Testis (tissue), 3 donors: Measurements from ENCODE around the gene PLCB1. TPM values are rescaled to one million over a fixed set of nuclear protein-coding genes. Genes with fewer than 3 reads are reported as not detected.
"Not testable (repeated sequence)": the region's sequence is repeated elsewhere in the genome, so short reads cannot be mapped to it uniquely, and the experiment has no call there.

ENCODE experiments used
- DNase-seq: peaks from one replicate; pipeline ENCODE4 v3.0.0-alpha.2; 2019
- H3K27ac ChIP-seq, 2 donors: fragments of 200-600 bp; sonication (generic); one replicate each; pipeline ENCODE4 v1.5.1; 2019
- H3K27me3 ChIP-seq: fragments of 200-600 bp; sonication (generic); one replicate; pipeline ENCODE4 v1.5.1; 2019
- H3K36me3 ChIP-seq: fragments of 200-600 bp; sonication (generic); one replicate; pipeline ENCODE4 v1.5.1; 2017; ENCODE audit warnings: low read depth; ENCODE audit errors: missing control alignments
- H3K4me1 ChIP-seq: fragments of 200-600 bp; sonication (generic); one replicate; pipeline ENCODE4 v1.5.1; 2019
- H3K4me3 ChIP-seq, 2 donors: fragments of 200-600 bp; sonication (generic); one replicate each; pipeline ENCODE4 v1.5.1; 2017 to 2019
- H3K9me3 ChIP-seq: fragments of 200-600 bp; sonication (generic); one replicate; pipeline ENCODE4 v1.5.1; 2017
- POLR2A ChIP-seq: fragments of 450-650 bp; IDR thresholded peaks from one replicate; pipeline ENCODE4 v1.6.1; 2017; ENCODE audit warnings: antibody characterized with exemption, mild to moderate bottlenecking, moderate library complexity
- WGBS, 2 donors: methylation state at CpG; one replicate each; pipeline ENCODE4 v1.1.5; 2018; 5-methylcytosine and 5-hydroxymethylcytosine counted together
- intact Hi-C: fragments of 100-400 bp; cut with DNase I; formaldehyde crosslinking; loops from one replicate; pipeline ENCODE4 v1.15.1; 2023; ENCODE audit warnings: low total_unique reads
- polyA plus RNA-seq: library from polyadenylated mRNA; stranded (reverse); fragments of 350-450 nt; fragmentation: Illumina TruSeq; extraction: RNeasy Lipid Tissue Mini Kit (QIAGEN cat#74804); gene quantifications from one replicate; pipeline ENCODE4 v1.2.3, GENCODE V29; 2014; ENCODE audit warnings: low read depth, low replicate concordance; ENCODE audit not compliant: insufficient read depth
- total RNA-seq, 2 donors: library from RNA; depleted of rRNA; stranded (reverse); fragments of >200 nt; gene quantifications; one replicate each; pipeline ENCODE4 v1.2.3, GENCODE V29; 2016
- TF ChIP-seq, protein P1 (sequence below), 3 experiments: fragments of 450-650 bp in 2 of 3; fragments of 200-600 bp in 1 of 3; sonication (generic) in 1 of 3; IDR thresholded peaks; one replicate each; pipeline ENCODE4 v1.5.1; 2016 to 2019; ENCODE audit warnings: antibody characterized with exemption in 3 of 3, mild to moderate bottlenecking in 2 of 3, moderate library complexity in 1 of 3

PLCB1 gene
- total and polyA plus RNA-seq, 3 donors from 2014 or later = 3.1 to 9.8 (median 8.2) TPM

DNA sequence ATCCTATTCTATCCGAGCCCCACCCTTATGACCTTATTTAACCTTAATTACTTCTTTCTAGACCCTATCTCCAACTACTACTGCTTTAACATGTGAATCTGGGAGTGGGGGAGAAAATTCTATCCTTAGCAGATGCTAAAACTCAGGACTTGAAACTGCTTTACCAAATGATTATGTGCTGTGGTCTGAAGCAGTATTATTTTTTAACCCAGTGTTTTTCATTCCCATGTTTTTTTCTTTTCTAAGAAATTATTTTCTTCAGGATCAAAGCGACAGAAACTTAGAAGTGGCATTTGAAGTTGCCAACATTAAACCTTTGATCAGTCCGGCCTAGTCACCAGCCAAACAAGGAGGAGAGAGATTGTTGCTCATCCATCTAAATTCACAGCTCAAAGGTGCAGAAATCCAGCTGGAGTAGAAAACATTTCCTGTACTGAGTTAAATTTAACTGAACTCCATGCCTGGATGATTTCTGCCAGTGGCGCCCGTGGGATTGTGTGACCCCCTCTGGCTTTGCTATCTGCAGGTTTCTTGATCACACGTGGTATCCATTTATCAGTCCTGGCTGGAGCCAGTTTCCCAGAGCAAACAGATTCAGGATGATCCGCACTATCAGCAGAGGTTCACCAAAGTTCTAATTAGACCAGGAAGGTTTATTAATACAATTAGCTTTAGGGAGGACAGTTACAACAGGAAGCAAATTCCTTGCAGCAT lies 300.5 kb downstream of the PLCB1 start:
- DNase-seq = peak; percentile 20
- intact Hi-C loops = no loop called here
- TF ChIP-seq POLR2A = no peak
- TF ChIP-seq, protein P1, sequence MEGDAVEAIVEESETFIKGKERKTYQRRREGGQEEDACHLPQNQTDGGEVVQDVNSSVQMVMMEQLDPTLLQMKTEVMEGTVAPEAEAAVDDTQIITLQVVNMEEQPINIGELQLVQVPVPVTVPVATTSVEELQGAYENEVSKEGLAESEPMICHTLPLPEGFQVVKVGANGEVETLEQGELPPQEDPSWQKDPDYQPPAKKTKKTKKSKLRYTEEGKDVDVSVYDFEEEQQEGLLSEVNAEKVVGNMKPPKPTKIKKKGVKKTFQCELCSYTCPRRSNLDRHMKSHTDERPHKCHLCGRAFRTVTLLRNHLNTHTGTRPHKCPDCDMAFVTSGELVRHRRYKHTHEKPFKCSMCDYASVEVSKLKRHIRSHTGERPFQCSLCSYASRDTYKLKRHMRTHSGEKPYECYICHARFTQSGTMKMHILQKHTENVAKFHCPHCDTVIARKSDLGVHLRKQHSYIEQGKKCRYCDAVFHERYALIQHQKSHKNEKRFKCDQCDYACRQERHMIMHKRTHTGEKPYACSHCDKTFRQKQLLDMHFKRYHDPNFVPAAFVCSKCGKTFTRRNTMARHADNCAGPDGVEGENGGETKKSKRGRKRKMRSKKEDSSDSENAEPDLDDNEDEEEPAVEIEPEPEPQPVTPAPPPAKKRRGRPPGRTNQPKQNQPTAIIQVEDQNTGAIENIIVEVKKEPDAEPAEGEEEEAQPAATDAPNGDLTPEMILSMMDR (IDR thresholded peaks at IDR 0.05) = no peak
- H3K27ac ChIP-seq = peak overlapping the region; percentile 43 to 70
- H3K27me3 ChIP-seq = no peaks in the 10 kb centered on the region
- peaks cover 26% of the 10 kb centered on the region for H3K4me1 ChIP-seq
- WGBS, 2 donors = 27 to 31% methylated on average over 7 of the region's 7 CpGs
- no peak overlapping the region for H3K4me3 ChIP-seq
- no peaks in the 10 kb centered on the region for H3K9me3 ChIP-seq
- H3K36me3 ChIP-seq = no peaks in the 10 kb centered on the region

DNA sequence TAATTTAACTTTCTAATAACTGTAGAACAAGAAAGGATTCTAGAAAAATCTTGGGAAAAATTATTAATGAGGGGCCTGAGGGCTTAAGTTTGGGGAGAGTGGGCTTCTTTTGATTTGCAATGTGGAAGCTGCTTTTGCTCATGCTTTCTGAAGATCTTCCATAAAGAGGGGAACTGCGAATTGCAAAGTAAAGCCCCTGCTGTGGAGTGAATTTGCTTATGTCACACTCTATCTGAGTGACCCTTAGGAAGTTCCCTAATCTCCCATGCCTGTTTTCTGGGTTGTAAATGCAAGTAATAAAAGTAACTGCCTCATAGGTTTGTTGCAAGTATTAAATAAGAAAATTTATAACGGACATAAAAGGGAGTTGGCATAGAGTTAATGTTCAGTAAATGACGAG lies 301.2 kb downstream of the PLCB1 start:
- DNase-seq = no peak
- 59 to 71% methylated on average over 3 of the region's 3 CpGs for WGBS, 2 donors
- Histone ChIP-seq H3K4me1 (peaks cover 26% of the 10 kb centered on the region), H3K36me3 (no peaks in the 10 kb centered on the region), H3K27ac (no peak overlapping the region), H3K27me3 (no peaks in the 10 kb centered on the region), H3K9me3 (no peaks in the 10 kb centered on the region), H3K4me3 (no peak overlapping the region)
- intact Hi-C loops = no loop called here
- TF ChIP-seq, protein P1 (IDR thresholded peaks at IDR 0.05) = no peak
- no peak for TF ChIP-seq POLR2A

DNA sequence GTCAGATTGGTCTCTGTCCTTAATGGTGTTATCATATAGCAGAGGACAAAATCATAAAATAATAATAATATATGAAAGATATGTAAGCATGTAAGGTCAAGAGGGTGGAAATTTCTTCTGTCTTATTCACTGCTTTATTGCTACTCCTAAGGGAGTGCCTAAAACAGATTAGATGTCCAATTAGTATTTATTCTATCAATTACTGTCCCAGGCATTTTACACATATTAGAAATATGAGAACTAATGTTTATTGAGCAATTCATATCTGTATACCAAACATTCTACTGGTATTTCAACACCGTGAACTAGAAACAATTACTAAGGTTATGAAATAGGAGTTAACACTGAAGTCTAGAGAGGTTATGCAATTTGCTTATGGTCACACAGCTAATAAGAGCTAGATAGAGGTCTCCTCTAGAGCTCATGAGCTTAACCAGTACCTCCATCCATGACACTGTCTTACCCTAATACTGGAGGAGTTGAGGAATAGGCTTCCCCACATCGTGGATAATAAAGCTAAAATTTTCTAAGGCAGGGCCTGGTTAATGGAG lies 302.3 kb downstream of the PLCB1 start:
- no peak overlapping the region for H3K4me3 ChIP-seq
- no peak overlapping the region for H3K27ac ChIP-seq
- 92 to 93% methylated on average over 2 of the region's 2 CpGs for WGBS, 2 donors
- H3K9me3 ChIP-seq = no peaks in the 10 kb centered on the region
- H3K36me3 ChIP-seq = no peaks in the 10 kb centered on the region
- intact Hi-C loops = no loop called here
- peaks cover 26% of the 10 kb centered on the region for H3K4me1 ChIP-seq
- no peaks in the 10 kb centered on the region for H3K27me3 ChIP-seq
- DNase-seq = no peak
- TF ChIP-seq, protein P1 (IDR thresholded peaks at IDR 0.05) = no peak
- TF ChIP-seq POLR2A = no peak

DNA sequence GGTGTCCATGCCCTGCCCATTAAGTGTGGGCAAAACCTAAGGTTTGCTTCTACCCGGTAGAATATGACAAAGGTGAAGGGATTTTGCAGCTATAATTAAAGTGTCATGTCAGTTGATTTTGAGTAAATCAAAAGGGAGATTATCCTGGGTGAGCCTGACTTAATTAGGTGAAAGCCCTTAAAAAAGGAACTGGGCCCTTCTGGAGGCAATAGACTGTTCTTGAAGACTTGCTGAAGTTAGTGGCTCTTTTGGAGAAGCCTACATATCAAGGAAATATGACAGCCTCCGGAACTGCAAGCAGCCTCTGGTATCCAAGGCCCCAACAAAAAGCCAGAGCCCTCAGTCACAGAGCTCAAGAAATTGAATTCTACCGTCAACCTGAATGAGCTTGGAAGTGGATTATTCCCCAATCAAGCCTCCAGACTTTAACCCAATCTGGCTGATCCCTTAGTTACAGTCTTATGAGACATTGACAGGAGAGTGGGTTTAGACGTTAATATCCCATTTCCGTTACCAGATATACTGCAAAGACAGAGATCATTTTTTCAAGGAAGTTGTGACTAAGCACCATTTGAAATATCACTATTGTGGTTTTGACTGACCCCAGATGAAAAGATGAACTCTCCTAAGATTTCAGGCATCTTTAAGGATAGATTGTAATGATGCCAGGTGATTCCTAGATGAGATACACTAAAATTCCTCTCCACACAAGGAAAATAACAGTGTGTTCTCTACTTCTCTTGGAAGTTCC lies 303.4 kb downstream of the PLCB1 start:
- Histone ChIP-seq H3K4me3 (no peak overlapping the region), H3K9me3 (no peaks in the 10 kb centered on the region), H3K27ac (no peak overlapping the region), H3K4me1 (peaks cover 26% of the 10 kb centered on the region), H3K36me3 (no peaks in the 10 kb centered on the region), H3K27me3 (no peaks in the 10 kb centered on the region)
- 78 to 86% methylated on average over 5 of the region's 5 CpGs for WGBS, 2 donors
- TF ChIP-seq, protein P1 (IDR thresholded peaks at IDR 0.05) = no peak
- no peak for TF ChIP-seq POLR2A
- no peak for DNase-seq
- intact Hi-C loops = no loop called here

DNA sequence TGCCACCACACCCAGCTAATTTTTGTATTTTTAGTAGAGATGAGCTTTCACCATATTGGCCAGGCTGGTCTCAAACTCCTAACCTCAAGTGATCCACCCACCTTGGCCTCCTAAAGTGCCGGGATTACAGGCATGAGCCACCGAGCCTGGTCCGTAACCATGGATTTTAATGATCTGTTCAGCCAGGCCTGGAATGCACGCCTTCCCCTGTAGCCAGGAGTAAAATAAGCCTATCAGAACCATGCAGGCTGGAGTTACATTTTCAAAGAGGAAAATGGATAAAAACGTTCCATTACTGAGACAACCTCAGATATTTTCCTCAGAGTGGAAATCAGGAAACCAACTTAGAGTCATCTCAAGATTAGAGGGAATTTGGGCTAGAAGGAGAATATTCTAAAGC lies 304.9 kb downstream of the PLCB1 start:
- H3K36me3 ChIP-seq, DNase-seq, intact Hi-C loops, H3K27me3 ChIP-seq, H3K9me3 ChIP-seq, H3K4me3 ChIP-seq, H3K27ac ChIP-seq: not testable (repeated sequence)
- peaks cover 14% of the 10 kb centered on the region for H3K4me1 ChIP-seq
- WGBS, 2 donors = 88 to 90% methylated on average over 5 of the region's 5 CpGs
